Fibroblast of lung (primary cell): ENCODE results near the gene RMND5A. TPM values are rescaled to one million over a fixed set of nuclear protein-coding genes. Genes with fewer than 3 reads are reported as not detected.

Experiments
- DNase-seq, 2 donors: peaks; one replicate each; pipeline versions ENCODE4 v3.0.0 to v3.0.0-alpha.2; 2010; ENCODE audit warnings: low read depth in 2 of 2
- H2AFZ ChIP-seq: 2 replicates; pipeline ENCODE4 v1.5.1; 2012; ENCODE audit warnings: low read length, control low read depth, inconsistent platforms
- H3K27ac ChIP-seq: 2 replicates; pipeline ENCODE4 v1.5.1; 2011; ENCODE audit warnings: low read length, control low read depth; ENCODE audit not compliant: insufficient read depth
- H3K27me3 ChIP-seq: 2 replicates; pipeline ENCODE4 v1.5.1; 2011; ENCODE audit warnings: mild to moderate bottlenecking, low read length; ENCODE audit not compliant: control insufficient read depth, insufficient read depth
- H3K36me3 ChIP-seq: 2 replicates; pipeline ENCODE4 v1.5.1; 2011; ENCODE audit warnings: low read length; ENCODE audit not compliant: control insufficient read depth, insufficient read depth
- H3K4me1 ChIP-seq: 2 replicates; pipeline ENCODE4 v1.5.1; 2011; ENCODE audit warnings: low read length; ENCODE audit not compliant: control insufficient read depth, insufficient read depth; ENCODE audit errors: extremely low read depth
- H3K4me2 ChIP-seq: 2 replicates; pipeline ENCODE4 v1.5.1; 2011; ENCODE audit warnings: low read length, control low read depth; ENCODE audit not compliant: insufficient read depth; ENCODE audit errors: extremely low read depth
- H3K4me3 ChIP-seq, 4 experiments: fragments of 200-600 bp in 1 of 4; sonication (generic) in 1 of 4; replicated peaks in 1 of 4; 2 replicates each; pipeline ENCODE4 v1.5.1; 2011 to 2016; ENCODE audit warnings: low read length in 4 of 4, low read depth in 3 of 4, mild to moderate bottlenecking in 3 of 4, control low read depth in 2 of 4, inconsistent platforms in 1 of 4, mixed read lengths in 1 of 4; ENCODE audit not compliant: insufficient read depth in 1 of 4; ENCODE audit errors: control extremely low read depth in 1 of 4
- H3K79me2 ChIP-seq: 2 replicates; pipeline ENCODE4 v1.5.1; 2012; ENCODE audit warnings: mild to moderate bottlenecking, low read length, inconsistent platforms; ENCODE audit not compliant: control insufficient read depth, insufficient read depth
- H3K9ac ChIP-seq: 2 replicates; pipeline ENCODE4 v1.5.1; 2011; ENCODE audit warnings: mild to moderate bottlenecking, low read length, control low read depth; ENCODE audit not compliant: insufficient read depth
- H3K9me3 ChIP-seq: 2 replicates; pipeline ENCODE4 v1.5.1; 2012; ENCODE audit warnings: low read depth, low read length; ENCODE audit not compliant: control insufficient read depth, insufficient read depth
- H4K20me1 ChIP-seq: 2 replicates; pipeline ENCODE4 v1.5.1; 2011; ENCODE audit warnings: low read length; ENCODE audit not compliant: control insufficient read depth, insufficient read depth; ENCODE audit errors: extremely low read depth
- EZH2 ChIP-seq: IDR thresholded peaks from 2 replicates; pipeline ENCODE4 v1.5.1; 2012; ENCODE audit warnings: low read length, control low read depth, mild to moderate bottlenecking; ENCODE audit errors: missing control alignments
- polyA plus RNA-seq, 2 donors: library from polyadenylated mRNA; depleted of rRNA in 1 of 2; stranded (reverse) in 1 of 2; unstranded in 1 of 2; fragments of >200 nt; gene quantifications; 2 replicates each; pipeline ENCODE4 v1.2.1, GENCODE V29; 2011 to 2012; ENCODE audit warnings: missing spikeins in 1 of 2
- total RNA-seq: library from RNA; depleted of rRNA; stranded (reverse); fragments of >200 nt; gene quantifications from 2 replicates; pipeline ENCODE4 v1.2.1, GENCODE V29; 2014
- TF ChIP-seq, protein P1 (sequence below), 2 donors: IDR thresholded peaks in 1 of 2; conservative IDR thresholded peaks in 1 of 2; 1 replicate in 1 of 2; 2 replicates in 1 of 2; pipeline ENCODE4 v1.5.1; 2011 to 2012; ENCODE audit warnings: low read length in 2 of 2, control low read depth in 1 of 2, inconsistent platforms in 1 of 2, low read depth in 1 of 2, mild to moderate bottlenecking in 1 of 2

Gene RMND5A
- total and polyA plus RNA-seq, 2 donors (not counting 1 experiment from before 2014, with no cell fraction given): 7.5 to 17.3 TPM

GRCh38 chr2:86825693-86826381, 105.7 kb downstream of the RMND5A start:
- Histone ChIP-seq H3K4me2 (no peak overlapping the region), H3K27me3 (no peaks in the 10 kb centered on the region), H3K27ac (no peak overlapping the region), H3K4me1 (no peaks in the 10 kb centered on the region), H3K4me3 (no peak overlapping the region), H3K36me3 (no peaks in the 10 kb centered on the region), H4K20me1 (no peaks in the 10 kb centered on the region), H2AFZ (no peak overlapping the region), H3K79me2 (no peaks in the 10 kb centered on the region), H3K9me3 (no peaks in the 10 kb centered on the region), H3K9ac (no peak overlapping the region)
- TF ChIP-seq, protein P1, sequence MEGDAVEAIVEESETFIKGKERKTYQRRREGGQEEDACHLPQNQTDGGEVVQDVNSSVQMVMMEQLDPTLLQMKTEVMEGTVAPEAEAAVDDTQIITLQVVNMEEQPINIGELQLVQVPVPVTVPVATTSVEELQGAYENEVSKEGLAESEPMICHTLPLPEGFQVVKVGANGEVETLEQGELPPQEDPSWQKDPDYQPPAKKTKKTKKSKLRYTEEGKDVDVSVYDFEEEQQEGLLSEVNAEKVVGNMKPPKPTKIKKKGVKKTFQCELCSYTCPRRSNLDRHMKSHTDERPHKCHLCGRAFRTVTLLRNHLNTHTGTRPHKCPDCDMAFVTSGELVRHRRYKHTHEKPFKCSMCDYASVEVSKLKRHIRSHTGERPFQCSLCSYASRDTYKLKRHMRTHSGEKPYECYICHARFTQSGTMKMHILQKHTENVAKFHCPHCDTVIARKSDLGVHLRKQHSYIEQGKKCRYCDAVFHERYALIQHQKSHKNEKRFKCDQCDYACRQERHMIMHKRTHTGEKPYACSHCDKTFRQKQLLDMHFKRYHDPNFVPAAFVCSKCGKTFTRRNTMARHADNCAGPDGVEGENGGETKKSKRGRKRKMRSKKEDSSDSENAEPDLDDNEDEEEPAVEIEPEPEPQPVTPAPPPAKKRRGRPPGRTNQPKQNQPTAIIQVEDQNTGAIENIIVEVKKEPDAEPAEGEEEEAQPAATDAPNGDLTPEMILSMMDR (conservative IDR thresholded peaks at IDR 0.05 in 1 of 2, IDR thresholded peaks at IDR 0.05 in 1 of 2; ENCODE audit: low read depth in 1 of 2, low read length in 2 of 2): no peak
- no peak for TF ChIP-seq EZH2
- DNase-seq: no peak

DNA sequence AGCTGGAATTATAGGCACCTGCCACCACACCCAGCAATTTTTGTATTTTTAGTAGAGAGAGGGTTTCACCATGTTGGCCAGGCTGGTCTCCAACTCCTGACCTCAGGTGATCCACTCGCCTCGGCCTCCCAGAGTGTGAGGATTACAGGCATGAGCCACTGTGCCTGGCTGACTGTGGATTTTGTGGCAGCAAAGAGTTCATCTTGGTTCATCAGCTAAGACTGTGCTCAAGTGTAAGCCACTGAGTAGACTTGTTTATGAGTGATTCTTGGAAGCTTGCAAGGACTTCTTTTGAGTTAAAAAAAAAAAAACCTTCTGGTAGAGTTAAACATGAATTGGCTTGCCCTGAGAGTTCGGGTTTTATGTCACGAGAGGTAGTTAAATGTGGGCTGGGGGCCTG, 106.9 kb downstream of the RMND5A start:
- H3K9me3 ChIP-seq: no peaks in the 10 kb centered on the region

More for the DNA sequence above, 106.9 kb downstream of the RMND5A start:
- Histone ChIP-seq H3K4me3 (no peak overlapping the region), H3K27me3 (peaks cover 2% of the 10 kb centered on the region), H2AFZ (no peak overlapping the region), H3K27ac (no peak overlapping the region), H3K4me2 (no peak overlapping the region), H3K36me3 (no peaks in the 10 kb centered on the region), H4K20me1 (no peaks in the 10 kb centered on the region), H3K4me1 (no peaks in the 10 kb centered on the region), H3K79me2 (no peaks in the 10 kb centered on the region), H3K9ac (no peak overlapping the region)
- no peak for TF ChIP-seq EZH2
- TF ChIP-seq, protein P1 (conservative IDR thresholded peaks at IDR 0.05 in 1 of 2, IDR thresholded peaks at IDR 0.05 in 1 of 2; ENCODE audit: low read depth in 1 of 2, low read length in 2 of 2): no peak
- DNase-seq: no peak

Other genes starting within 250 kb of the RMND5A start
- gene CHMP3, start 156.8 kb upstream of the RMND5A start, total RNA-seq: 63.4 and 73.3 TPM in 2 replicates
- gene CHMP3, start 156.8 kb upstream of the RMND5A start, polyA plus RNA-seq: 159 and 161 TPM in 2 replicates
- gene RNF103, start 96.4 kb upstream of the RMND5A start, total RNA-seq: 17.5 and 20.3 TPM in 2 replicates
- 11.6 and 20.9 TPM in 2 replicates for gene RNF103, start 96.4 kb upstream of the RMND5A start, polyA plus RNA-seq
- not detected in 2 replicates for gene CD8A, start 70.6 kb downstream of the RMND5A start, total RNA-seq
- not detected in 2 replicates for gene CD8A, start 70.6 kb downstream of the RMND5A start, polyA plus RNA-seq
- gene CD8B, start 141.6 kb downstream of the RMND5A start, total RNA-seq: not detected in 2 replicates
- gene CD8B, start 141.6 kb downstream of the RMND5A start, polyA plus RNA-seq: not detected in 2 replicates
- gene RGPD1, start 221.8 kb downstream of the RMND5A start, total RNA-seq: 0.26 and 1.2 TPM in 2 replicates
- gene RGPD1, start 221.8 kb downstream of the RMND5A start, polyA plus RNA-seq: 0.02 and 0.08 TPM in 2 replicates